K562 (cell line): ENCODE data around the gene ARHGAP24. TPM values are rescaled to one million over a fixed set of nuclear protein-coding genes. Genes with fewer than 3 reads are reported as not detected.
"Not testable (repeated sequence)": the region's sequence is repeated elsewhere in the genome, so short reads cannot be mapped to it uniquely, and the experiment has no call there.

Experiments used
- ATAC-seq: fragments of 200-7000 bp; cut with Tn5 transposase; 3 replicates; pipeline ENCODE4 v1.9.1; 2020; ENCODE audit warnings: moderate library complexity
- BruUV-seq: library from RNA; stranded (reverse); fragments of 400-500 nt; replicated peaks from 2 replicates; lab custom pipeline; 2021; lab: Mats Ljungman, UMichigan
- CTCF ChIA-PET: fragments of 300-600 bp; formaldehyde crosslinking; extraction: SDS; loops from one replicate; lab custom pipeline; 2021; ENCODE audit warnings: low intra/inter-chr PET ratio; lab: Yijun Ruan, JAX
- POLR2A ChIA-PET: fragments of 300-600, 350-650 bp; sonication (Branson Sonifier 250); formaldehyde crosslinking; extraction: SDS; loops from one replicate; lab custom pipeline; 2021; ENCODE audit warnings: antibody characterized with exemption, inconsistent platforms; lab: Yijun Ruan, JAX
- DNase-seq, 4 experiments: peaks; one replicate each; pipeline versions ENCODE4 v3.0.0 to v3.0.0-alpha.2; 2011 to 2018; ENCODE audit warnings: low spot score in 3 of 4, mixed read lengths in 3 of 4; ENCODE audit errors: extremely low read depth in 1 of 4
- FAIRE-seq: peaks from 2 replicates; lab custom pipeline; 2011; peaks lifted over from hg19 to GRCh38; lab: Jason Lieb, UNC
- H2AFZ ChIP-seq: 2 replicates; pipeline ENCODE4 v1.6.0; 2011; ENCODE audit warnings: low read depth, low read length, control low read depth, inconsistent platforms
- H3K27ac ChIP-seq: fragments of 200-600 bp; 3 replicates; pipeline ENCODE4 v1.8.0; 2011; ENCODE audit warnings: low read depth, mild to moderate bottlenecking, control low read depth, inconsistent platforms, low read length, moderate library complexity, mixed read lengths; ENCODE audit errors: extremely low read depth
- H3K27me3 ChIP-seq, 2 experiments: fragments of 300-600 bp in 1 of 2; 2 replicates in 1 of 2; 3 replicates in 1 of 2; pipeline versions ENCODE4 v1.6.0 to v1.8.0; 2011; ENCODE audit warnings: inconsistent platforms in 2 of 2, low read length in 2 of 2, mild to moderate bottlenecking in 1 of 2, mixed read lengths in 1 of 2, moderate library complexity in 1 of 2; ENCODE audit not compliant: control insufficient read depth in 2 of 2, insufficient read depth in 2 of 2
- H3K36me3 ChIP-seq: fragments of 300-600 bp; 3 replicates; pipeline ENCODE4 v1.8.0; 2011; ENCODE audit warnings: mild to moderate bottlenecking, low read length, inconsistent platforms; ENCODE audit not compliant: control insufficient read depth, insufficient read depth
- H3K4me1 ChIP-seq, 2 experiments: fragments of 200-600 bp in 1 of 2; replicated peaks in 1 of 2; 2 replicates in 1 of 2; 3 replicates in 1 of 2; pipeline versions ENCODE4 v1.5.1 to v1.8.0; 2011; ENCODE audit warnings: inconsistent platforms in 2 of 2, low read length in 2 of 2, mild to moderate bottlenecking in 1 of 2, mixed read lengths in 1 of 2, moderate library complexity in 1 of 2; ENCODE audit not compliant: control insufficient read depth in 2 of 2, insufficient read depth in 2 of 2
- H3K4me2 ChIP-seq: 2 replicates; pipeline ENCODE4 v1.6.1; 2011; ENCODE audit warnings: low read length, control low read depth, inconsistent platforms, mixed read lengths; ENCODE audit not compliant: insufficient read depth
- H3K4me3 ChIP-seq: fragments of 200-600 bp; sonication (generic), shearing (Covaris generic); 2 replicates; pipeline ENCODE4 v1.5.1; 2016; ENCODE audit warnings: control low read depth, inconsistent platforms
- H3K79me2 ChIP-seq: fragments of 200-600 bp; 3 replicates; pipeline ENCODE4 v1.8.0; 2011; ENCODE audit warnings: low read length, inconsistent platforms; ENCODE audit not compliant: control insufficient read depth, insufficient read depth
- H3K9ac ChIP-seq, 2 experiments: 2 replicates each; pipeline versions ENCODE4 v1.6.0 to v1.6.1; 2011; ENCODE audit warnings: low read depth in 2 of 2, low read length in 2 of 2, control low read depth in 1 of 2, inconsistent platforms in 1 of 2, mild to moderate bottlenecking in 1 of 2, mixed read lengths in 1 of 2; ENCODE audit not compliant: insufficient read depth in 1 of 2
- H3K9me1 ChIP-seq: one replicate; pipeline ENCODE4 v1.6.0; 2011; ENCODE audit warnings: inconsistent platforms, mild to moderate bottlenecking, low read length, moderate library complexity; ENCODE audit not compliant: control insufficient read depth, insufficient read depth
- H3K9me3 ChIP-seq: replicated peaks from 2 replicates; pipeline ENCODE4 v1.5.1; 2011; ENCODE audit warnings: low read depth, low read length, inconsistent platforms; ENCODE audit not compliant: control insufficient read depth, insufficient read depth
- H4K20me1 ChIP-seq: replicated peaks from 2 replicates; pipeline ENCODE4 v1.6.1; 2011; ENCODE audit warnings: low read length, inconsistent platforms, mixed read lengths; ENCODE audit not compliant: control insufficient read depth, insufficient read depth
- EP300 ChIP-seq: IDR thresholded peaks from 2 replicates; pipeline ENCODE4 v1.6.1; 2012; ENCODE audit warnings: low read length, improper control_type of control experiment
- POU5F1 ChIP-seq: fragments of 150-350 bp; IDR thresholded peaks from 2 replicates; pipeline ENCODE4 v1.6.1; 2014; ENCODE audit warnings: borderline replicate concordance, low read length, low read depth, mild to moderate bottlenecking; ENCODE audit not compliant: partially characterized antibody
- ZNF134 ChIP-seq: fragments of 250-450 bp; sonication (Bioruptor Pico); conservative IDR thresholded peaks from 2 replicates; pipeline ENCODE4 v1.4.0; 2020
- ZNF146 ChIP-seq: IDR thresholded peaks from one replicate; pipeline ENCODE4 v1.6.1; 2018; ENCODE audit warnings: missing compliant biosample characterization; ENCODE audit not compliant: unreplicated experiment
- WGBS: fragments of 100-300 bp; shearing (Covaris generic); methylation state at CpG from one replicate; pipeline ENCODE4 v1.1.6; 2016; ENCODE audit warnings: low coverage, mixed read lengths; ENCODE audit not compliant: insufficient coverage; ENCODE audit errors: missing lambda C conversion rate; 5-methylcytosine and 5-hydroxymethylcytosine counted together
- in situ Hi-C: fragments of 300-500 bp; cut with MboI; formaldehyde crosslinking; loops from 4 replicates; pipeline ENCODE4 v1.15.0; 2018; ENCODE audit warnings: inconsistent platforms, mixed read lengths
- intact Hi-C: fragments of 100-400 bp; cut with micrococcal nuclease; formaldehyde crosslinking; loops from 2 replicates; pipeline ENCODE4 v1.14.2; 2022
- polyA plus RNA-seq, 8 experiments: library from polyadenylated mRNA; depleted of rRNA in 4 of 8; stranded (reverse) in 5 of 8; unstranded in 3 of 8; fragments of >200 nt; fragmentation: Nextera tagmentation in 2 of 8; fragmentation: Illumina TruSeq in 1 of 8; extraction: Ambion mirVana in 2 of 8; extraction: Trizol in 1 of 8; gene quantifications; 2 replicates each; pipeline versions ENCODE4 v1.2.1 to v1.2.3, GENCODE V29; 2011 to 2014; ENCODE audit warnings: inconsistent platforms in 1 of 8, missing spikeins in 1 of 8
- total RNA-seq, 7 experiments: library from RNA; depleted of rRNA in 6 of 7; stranded (reverse); fragments of >200 nt in 6 of 7; fragmentation: Illumina TruSeq in 2 of 7; extraction: Trizol in 2 of 7; gene quantifications; 2 replicates each; pipeline versions ENCODE4 v1.2.1 to v1.2.3, GENCODE V29; 2011 to 2021; ENCODE audit warnings: low replicate concordance in 1 of 7

Gene ARHGAP24
- total and polyA plus RNA-seq, 9 of the 15 experiments (the other 6 are each of a cell fraction or from before 2014, with no cell fraction given) = 8.0 to 22.6 (median 14.0) TPM

GRCh38 chr4:85913931-85914694 is 439.2 kb downstream of the ARHGAP24 start:
- Histone ChIP-seq H2AFZ (no peak overlapping the region), H3K9me3 (no peaks in the 10 kb centered on the region), H3K4me1 (peaks cover 0 to 4% of the 10 kb centered on the region in 2 experiments; a peak in 1 of 5 replicates), H3K4me3 (no peak overlapping the region), H4K20me1 (no peaks in the 10 kb centered on the region), H3K9ac (no peak overlapping the region), H3K27me3 (no peaks in the 10 kb centered on the region), H3K4me2 (no peak overlapping the region), H3K36me3 (no peaks in the 10 kb centered on the region)
- BruUV-seq = no TSS peak
- intact Hi-C loops = no loop called here
- 35% methylated on average over 5 of the region's 5 CpGs for WGBS
- no peak for ATAC-seq
- DNase-seq = no peak
- CTCF ChIA-PET = no interaction called here
- in situ Hi-C loops = no loop called here
- no peak for FAIRE-seq
- no peak for TF ChIP-seq POU5F1
- no peak for TF ChIP-seq ZNF134 (CRISPR knock-in tag)
- no peak for TF ChIP-seq EP300
- TF ChIP-seq, all 486 proteins: peak for 0
- POLR2A ChIA-PET = no interaction called here
- H3K27ac ChIP-seq = no peak overlapping the region
- H3K79me2 ChIP-seq = no peaks in the 10 kb centered on the region
- H3K9me1 ChIP-seq = no peaks in the 10 kb centered on the region

- H3K4me1 ChIP-seq, H2AFZ ChIP-seq, BruUV-seq, H3K9me3 ChIP-seq, H3K9ac ChIP-seq, DNase-seq, H3K36me3 ChIP-seq, H3K79me2 ChIP-seq, intact Hi-C loops, in situ Hi-C loops, H3K4me3 ChIP-seq, H3K9me1 ChIP-seq, H3K27me3 ChIP-seq, FAIRE-seq, POLR2A ChIA-PET, CTCF ChIA-PET, H4K20me1 ChIP-seq, ATAC-seq: not testable (repeated sequence)
- WGBS = 28% methylated on average over 6 of the region's 6 CpGs
- TF ChIP-seq ZNF146 (CRISPR knock-in tag) = peak; percentile 51
- TF ChIP-seq, all 486 proteins: peak for 1; not testable (repeated sequence) for 485
- not testable (repeated sequence) for H3K4me2 ChIP-seq, H3K27ac ChIP-seq
Observed at GRCh38 chr4:85915570-85915969, 440.6 kb downstream of the ARHGAP24 start.
